Astrocyte (in vitro differentiated cells and primary cell): ENCODE measurements around the gene KCNA2.

Source experiments
- EZH2 ChIP-seq: IDR thresholded peaks from 2 replicates; pipeline ENCODE4 v1.6.1; 2012; ENCODE audit warnings: mild to moderate bottlenecking, low read length, inconsistent platforms; ENCODE audit not compliant: insufficient read depth
- TF ChIP-seq, protein P1 (sequence below): IDR thresholded peaks from 2 replicates; pipeline ENCODE4 v1.5.1; 2011; ENCODE audit warnings: low read depth, mild to moderate bottlenecking, inconsistent platforms, low read length, moderate library complexity; ENCODE audit not compliant: insufficient read depth

DNA sequence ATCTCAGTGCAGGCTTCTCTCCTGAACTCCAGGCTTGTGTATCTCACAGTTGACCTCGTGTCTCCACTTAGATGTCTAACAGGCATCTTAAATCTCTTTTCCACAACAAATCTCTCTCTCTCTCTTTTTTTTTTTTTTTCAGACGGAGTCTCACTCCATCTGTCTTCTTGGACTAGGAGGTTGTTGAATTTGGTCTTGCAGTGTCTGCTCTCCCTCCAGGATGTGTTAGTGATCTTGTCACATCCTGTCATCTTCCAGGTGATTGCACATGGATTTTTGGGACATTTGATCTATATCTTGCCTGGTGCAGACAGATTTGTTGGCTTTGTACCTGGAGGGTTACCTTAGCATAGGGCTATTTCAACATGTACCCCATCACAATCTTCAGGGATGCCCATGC, 60.7 kb downstream of the KCNA2 start:
- TF ChIP-seq, protein P1, sequence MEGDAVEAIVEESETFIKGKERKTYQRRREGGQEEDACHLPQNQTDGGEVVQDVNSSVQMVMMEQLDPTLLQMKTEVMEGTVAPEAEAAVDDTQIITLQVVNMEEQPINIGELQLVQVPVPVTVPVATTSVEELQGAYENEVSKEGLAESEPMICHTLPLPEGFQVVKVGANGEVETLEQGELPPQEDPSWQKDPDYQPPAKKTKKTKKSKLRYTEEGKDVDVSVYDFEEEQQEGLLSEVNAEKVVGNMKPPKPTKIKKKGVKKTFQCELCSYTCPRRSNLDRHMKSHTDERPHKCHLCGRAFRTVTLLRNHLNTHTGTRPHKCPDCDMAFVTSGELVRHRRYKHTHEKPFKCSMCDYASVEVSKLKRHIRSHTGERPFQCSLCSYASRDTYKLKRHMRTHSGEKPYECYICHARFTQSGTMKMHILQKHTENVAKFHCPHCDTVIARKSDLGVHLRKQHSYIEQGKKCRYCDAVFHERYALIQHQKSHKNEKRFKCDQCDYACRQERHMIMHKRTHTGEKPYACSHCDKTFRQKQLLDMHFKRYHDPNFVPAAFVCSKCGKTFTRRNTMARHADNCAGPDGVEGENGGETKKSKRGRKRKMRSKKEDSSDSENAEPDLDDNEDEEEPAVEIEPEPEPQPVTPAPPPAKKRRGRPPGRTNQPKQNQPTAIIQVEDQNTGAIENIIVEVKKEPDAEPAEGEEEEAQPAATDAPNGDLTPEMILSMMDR: no peak
- TF ChIP-seq EZH2: no peak
